DOHH2 (cell line): ENCODE data around the gene SLC66A2.

ENCODE experiments used
- EZH2phosphoT487 ChIP-seq: fragments of 200-600 bp; sonication (generic); IDR thresholded peaks from 2 replicates; pipeline ENCODE4 v1.6.1; 2017; ENCODE audit warnings: borderline replicate concordance, mild to moderate bottlenecking, antibody characterized with exemption, low read length, moderate library complexity, mixed read lengths
- TF ChIP-seq, protein P1 (sequence below): fragments of 200-600 bp; sonication (generic); IDR thresholded peaks from one replicate; pipeline ENCODE4 v1.5.1; 2014; ENCODE audit warnings: antibody characterized with exemption, mild to moderate bottlenecking, low read depth, low read length; ENCODE audit not compliant: poor library complexity, severe bottlenecking

- TF ChIP-seq, protein P1, sequence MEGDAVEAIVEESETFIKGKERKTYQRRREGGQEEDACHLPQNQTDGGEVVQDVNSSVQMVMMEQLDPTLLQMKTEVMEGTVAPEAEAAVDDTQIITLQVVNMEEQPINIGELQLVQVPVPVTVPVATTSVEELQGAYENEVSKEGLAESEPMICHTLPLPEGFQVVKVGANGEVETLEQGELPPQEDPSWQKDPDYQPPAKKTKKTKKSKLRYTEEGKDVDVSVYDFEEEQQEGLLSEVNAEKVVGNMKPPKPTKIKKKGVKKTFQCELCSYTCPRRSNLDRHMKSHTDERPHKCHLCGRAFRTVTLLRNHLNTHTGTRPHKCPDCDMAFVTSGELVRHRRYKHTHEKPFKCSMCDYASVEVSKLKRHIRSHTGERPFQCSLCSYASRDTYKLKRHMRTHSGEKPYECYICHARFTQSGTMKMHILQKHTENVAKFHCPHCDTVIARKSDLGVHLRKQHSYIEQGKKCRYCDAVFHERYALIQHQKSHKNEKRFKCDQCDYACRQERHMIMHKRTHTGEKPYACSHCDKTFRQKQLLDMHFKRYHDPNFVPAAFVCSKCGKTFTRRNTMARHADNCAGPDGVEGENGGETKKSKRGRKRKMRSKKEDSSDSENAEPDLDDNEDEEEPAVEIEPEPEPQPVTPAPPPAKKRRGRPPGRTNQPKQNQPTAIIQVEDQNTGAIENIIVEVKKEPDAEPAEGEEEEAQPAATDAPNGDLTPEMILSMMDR: peak; percentile 64
- no peak for TF ChIP-seq EZH2phosphoT487
Observed at GRCh38 chr18:79988071-79988450, 36.6 kb upstream of the SLC66A2 start.
